Measurements from ENCODE around the gene MRPS14.
"Not testable (repeated sequence)": the region's sequence is repeated elsewhere in the genome, so short reads cannot be mapped to it uniquely, and the experiment has no call there.

DNA sequence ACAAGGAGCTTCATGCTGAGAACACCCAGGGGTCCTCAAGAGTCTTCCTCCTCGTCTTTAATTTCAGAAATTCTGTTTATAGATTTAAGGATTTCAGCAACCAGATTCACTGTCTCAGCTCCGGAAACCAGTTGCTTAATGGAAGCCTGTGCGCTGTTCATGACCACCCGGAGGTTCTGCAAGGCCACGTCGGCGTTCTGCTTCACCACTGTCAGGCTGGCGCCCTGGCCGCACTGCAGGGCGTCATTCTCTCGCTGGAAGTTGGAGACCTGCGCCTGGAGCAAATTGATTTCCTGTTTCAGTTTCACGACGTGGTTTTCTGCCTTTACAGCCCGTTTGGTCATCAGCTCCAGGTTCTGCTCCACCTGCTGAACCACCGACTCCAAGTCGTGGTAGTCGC is 21.4 kb upstream of the MRPS14 start:
- TF ChIP-seq, protein P1, sequence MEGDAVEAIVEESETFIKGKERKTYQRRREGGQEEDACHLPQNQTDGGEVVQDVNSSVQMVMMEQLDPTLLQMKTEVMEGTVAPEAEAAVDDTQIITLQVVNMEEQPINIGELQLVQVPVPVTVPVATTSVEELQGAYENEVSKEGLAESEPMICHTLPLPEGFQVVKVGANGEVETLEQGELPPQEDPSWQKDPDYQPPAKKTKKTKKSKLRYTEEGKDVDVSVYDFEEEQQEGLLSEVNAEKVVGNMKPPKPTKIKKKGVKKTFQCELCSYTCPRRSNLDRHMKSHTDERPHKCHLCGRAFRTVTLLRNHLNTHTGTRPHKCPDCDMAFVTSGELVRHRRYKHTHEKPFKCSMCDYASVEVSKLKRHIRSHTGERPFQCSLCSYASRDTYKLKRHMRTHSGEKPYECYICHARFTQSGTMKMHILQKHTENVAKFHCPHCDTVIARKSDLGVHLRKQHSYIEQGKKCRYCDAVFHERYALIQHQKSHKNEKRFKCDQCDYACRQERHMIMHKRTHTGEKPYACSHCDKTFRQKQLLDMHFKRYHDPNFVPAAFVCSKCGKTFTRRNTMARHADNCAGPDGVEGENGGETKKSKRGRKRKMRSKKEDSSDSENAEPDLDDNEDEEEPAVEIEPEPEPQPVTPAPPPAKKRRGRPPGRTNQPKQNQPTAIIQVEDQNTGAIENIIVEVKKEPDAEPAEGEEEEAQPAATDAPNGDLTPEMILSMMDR (IDR thresholded peaks at IDR 0.05; ENCODE audit: poor library complexity): not testable (repeated sequence)
- not testable (repeated sequence) for TF ChIP-seq EZH2phosphoT487 (IDR thresholded peaks at IDR 0.05; ENCODE audit: low read depth, severe bottlenecking, unreplicated experiment); EZH2 (IDR thresholded peaks at IDR 0.05; ENCODE audit: borderline replicate concordance)
